Measurements from ENCODE around the gene CD34.
"Not testable (repeated sequence)": the region's sequence is repeated elsewhere in the genome, so short reads cannot be mapped to it uniquely, and the experiment has no call there.

Gene CD34, protein sequence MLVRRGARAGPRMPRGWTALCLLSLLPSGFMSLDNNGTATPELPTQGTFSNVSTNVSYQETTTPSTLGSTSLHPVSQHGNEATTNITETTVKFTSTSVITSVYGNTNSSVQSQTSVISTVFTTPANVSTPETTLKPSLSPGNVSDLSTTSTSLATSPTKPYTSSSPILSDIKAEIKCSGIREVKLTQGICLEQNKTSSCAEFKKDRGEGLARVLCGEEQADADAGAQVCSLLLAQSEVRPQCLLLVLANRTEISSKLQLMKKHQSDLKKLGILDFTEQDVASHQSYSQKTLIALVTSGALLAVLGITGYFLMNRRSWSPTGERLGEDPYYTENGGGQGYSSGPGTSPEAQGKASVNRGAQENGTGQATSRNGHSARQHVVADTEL

DNA sequence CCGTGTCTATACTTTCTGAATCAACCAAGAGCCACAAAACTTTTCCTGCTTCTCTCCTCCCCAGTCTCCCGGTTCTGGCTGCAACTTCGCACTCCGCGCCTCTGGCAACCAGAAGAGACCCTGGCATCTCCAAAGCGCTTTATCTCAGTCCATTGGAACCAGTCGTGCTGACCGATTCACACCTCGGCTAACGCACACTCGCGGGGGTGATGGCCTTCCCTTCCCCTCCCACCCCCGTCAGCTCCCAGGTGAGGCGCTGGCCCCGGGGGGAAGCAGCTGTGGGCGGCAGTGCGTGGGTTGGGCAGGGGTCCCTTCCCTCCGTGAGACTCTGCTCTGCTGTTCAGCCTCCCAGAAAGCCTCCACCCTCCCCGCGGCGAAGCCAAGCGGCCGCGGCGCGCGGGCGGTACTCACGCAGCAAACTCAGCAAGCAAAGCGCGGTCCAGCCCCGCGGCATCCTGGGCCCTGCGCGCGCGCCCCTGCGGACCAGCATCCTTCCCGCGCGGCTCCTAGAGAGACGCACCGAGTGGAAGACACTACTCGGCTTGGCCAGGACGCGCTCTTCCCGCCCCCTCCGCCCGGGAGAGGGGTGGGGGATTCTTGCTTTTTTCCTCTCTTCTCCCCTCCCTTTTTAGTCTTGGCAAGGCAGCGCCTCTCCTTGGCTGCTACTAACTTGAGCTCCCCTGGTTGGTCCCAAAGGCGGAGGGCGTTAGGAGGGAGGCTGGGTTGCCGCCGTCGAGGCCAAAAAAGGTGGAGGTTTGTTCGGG is at the start of gene CD34:
Gene CD34 (minus strand): TSS at position 535 of the 764 bp plus-strand sequence. CDS start 45 bp downstream, at position 490.
- DNase-seq: peak; percentile 93

DNA sequence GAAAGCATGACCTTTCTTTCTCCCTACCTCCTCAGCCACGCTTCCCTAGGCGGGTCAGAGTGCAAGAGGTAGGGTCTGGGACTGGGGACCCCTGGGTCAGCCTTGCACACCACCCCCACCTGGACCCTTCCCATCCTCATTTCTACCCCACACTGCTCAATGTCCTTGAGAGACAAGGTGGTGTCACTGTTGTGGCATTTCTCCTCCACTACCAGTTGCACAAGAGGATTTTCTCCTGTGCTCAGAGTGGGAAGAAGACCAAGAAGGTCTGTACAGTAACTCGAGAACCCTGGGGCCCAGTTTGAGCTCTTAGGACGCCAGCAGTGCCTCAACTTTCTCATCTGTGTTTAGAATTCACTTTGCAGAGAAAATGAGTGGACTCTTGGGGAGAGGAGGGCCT is 49.4 kb upstream of the CD34 start:
- DNase-seq: no peak

DNA sequence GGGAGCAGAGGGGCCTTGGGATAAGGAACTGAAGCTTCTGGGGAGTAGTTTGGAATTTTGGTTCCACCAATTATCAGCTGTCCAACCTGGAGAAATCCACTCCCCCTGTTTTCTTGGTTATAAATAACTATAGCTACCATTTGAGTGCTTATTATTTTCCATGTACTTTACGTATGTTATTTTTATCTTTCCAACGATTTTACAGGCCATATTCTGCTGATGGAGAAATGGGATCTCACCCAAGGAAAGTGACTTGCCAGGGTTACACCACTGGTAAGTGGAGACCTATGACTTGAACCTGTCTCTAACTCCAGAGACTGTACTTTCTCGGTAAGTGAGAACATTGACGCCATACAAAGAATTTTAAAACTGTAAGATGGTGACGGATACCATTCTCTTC is 49.0 kb upstream of the CD34 start:
- DNase-seq: no peak

DNA sequence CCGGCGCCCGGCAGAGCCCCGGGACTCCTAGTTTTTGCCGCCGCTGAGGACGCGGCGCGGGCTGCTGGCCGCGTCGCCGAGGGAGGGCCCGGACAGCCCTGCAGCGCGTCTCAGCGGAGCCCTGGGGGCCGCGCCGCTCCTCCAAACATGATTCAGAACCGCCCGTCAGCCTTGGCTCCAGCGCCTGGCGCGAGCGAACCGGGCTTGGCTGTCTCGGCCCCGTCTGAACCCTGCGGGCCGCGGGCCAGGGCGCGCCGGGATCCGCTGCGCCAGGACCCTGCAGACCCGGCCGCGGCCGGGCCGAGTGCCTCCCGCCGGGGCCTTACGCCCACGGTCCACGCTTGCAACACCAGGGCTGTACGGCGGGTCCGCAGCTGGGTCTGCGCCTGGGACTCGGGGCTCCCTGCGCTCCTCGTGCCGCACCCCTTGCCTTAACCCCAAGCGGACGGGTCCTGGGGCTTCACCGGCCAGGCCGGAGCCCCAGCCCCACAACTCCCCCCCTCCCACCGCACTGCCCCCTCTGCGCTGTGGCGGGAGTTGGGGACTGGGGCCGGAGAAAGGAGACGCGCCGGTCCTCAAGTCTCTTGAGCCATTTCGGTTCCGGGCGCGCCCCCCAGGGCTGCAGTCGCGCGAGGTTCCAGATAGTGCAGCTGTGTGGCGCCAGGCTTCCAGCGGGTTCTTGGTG is 48.4 kb upstream of the CD34 start:
- peak; percentile 71 for DNase-seq

DNA sequence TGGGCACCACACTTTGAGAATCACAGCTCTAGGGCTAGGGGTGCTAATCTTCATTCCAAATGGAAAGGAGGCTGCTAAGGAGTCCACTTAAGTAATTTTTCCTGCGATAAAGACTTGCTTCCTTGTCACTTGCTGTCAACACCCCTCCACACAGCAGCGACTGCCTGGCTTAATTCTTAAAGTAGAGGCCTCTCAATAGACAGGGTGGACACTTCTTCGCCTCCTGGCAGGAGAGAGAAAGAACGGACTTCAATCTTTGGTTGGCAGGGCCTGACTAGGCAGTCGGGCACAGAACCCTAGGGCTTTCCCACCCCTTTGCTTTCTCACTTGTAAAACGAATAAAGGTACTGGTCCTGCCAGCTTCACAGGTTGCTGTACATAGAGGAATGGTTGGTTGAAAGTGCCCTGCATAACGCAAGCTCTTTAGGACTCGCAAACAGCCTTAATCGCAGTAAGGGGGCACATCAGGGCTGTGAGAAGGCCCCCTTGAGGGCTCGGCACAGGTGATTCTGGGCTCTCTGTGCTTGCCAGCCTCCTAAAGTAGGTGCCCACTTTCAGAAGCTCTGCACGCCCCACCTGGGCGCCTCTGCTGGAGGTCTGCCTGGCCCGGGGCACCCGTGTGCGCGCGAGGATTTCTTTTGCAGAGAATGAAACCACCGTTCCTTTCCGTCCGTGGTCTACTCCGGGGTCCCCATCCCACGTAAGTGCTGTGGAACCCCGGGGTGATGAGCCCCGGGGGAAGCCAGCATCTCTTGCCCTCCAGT is 47.6 kb upstream of the CD34 start:
- no peak for DNase-seq

DNA sequence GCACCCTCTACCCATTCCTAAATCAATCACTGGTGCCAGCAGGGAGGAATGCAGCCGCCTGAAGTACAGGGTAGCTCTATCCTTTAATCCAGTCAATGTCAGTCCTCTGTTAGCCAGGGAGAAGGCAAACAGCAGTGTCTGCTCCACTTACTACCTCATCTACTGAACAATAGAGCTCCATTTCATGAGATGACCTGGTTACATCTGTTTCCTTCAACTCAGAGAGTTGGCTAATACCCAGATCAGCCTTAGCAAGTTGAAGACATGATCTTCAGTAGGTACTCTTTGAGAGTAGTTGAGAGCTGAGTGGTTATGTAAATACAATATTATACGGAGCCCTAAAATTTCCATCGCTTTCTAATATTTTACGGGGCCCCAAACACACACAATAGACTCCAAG is 46.1 kb upstream of the CD34 start:
- DNase-seq: no peak

DNA sequence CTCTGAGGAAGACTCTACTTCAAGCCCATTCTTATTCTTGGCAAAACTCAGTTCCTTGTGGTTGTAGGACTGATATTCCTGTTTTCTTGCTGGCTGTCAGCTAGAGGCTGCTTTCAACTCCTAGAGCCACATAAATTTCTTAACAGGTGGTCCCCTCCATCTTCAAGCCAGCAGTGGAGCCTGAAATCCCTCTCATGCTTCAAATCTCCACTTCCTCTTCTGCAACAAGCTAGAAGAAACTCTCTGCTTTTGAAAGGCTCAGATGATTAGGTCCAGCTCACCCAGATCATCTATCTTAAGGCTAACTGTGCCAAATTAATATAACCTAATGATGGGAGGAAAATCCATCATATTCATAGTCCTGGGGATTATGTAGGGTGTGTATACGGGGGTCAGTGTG is 43.2 kb upstream of the CD34 start:
- no peak for DNase-seq

DNA sequence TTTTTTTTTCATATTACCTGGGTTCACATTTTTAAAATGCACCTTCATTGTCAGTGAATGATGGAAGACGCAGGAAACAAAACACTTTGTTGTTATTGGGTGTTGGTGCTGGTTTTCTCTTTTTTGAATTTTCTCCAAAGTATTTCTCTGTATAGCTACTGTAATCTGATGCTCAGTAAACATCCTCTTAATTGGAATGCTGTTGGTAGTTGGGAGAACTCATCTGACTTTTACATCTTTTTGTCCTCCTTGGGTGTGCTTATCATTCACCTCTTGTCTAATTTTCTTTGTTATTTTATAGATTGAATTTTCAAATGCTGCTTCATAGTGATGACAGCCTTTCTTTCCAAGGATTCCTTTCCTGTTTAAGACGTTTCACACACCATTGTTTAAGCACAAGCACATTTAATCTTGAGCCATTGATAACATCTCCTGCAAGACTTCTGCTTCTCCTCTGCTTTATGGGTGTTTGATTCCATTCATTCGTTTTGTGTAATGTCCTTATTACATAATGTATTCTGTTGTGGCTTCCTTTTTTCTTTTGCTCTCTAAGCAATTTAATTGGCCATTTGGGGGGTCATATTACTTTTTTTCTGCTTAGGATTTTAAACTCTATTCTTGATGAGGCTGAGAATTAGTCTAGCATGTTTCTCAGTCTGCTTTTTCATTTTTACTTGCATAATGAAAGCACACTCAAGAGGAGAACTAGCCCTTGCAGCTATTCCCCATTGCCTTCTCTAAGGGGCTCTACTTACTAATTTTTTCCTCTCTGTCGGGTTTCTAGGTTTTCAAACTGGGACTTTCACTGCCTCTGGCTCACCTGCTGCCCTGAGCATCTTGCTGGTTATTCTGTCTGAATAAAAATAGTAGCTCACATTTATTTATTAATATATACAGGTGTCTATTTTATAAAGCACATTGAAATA is 42.0 kb upstream of the CD34 start:
- DNase-seq: no peak

DNA sequence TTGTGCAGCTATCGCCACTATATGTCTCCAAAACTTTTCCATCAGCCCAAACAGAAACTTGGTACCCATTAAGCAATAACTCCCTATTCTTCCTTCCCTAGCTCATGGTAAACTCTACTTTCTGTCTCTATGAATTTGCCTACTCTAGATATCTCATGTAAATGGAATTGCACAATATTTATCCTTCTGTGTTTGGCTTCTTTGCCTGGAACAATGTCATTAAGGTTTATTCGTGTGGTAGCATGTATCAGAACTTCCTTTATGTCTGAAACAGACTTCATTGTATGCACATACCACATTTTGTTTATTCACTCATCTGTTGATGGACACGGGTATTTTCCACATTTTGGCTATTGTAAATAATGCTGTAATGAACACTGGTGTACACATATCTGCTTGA is 40.7 kb upstream of the CD34 start:
- DNase-seq: no peak

DNA sequence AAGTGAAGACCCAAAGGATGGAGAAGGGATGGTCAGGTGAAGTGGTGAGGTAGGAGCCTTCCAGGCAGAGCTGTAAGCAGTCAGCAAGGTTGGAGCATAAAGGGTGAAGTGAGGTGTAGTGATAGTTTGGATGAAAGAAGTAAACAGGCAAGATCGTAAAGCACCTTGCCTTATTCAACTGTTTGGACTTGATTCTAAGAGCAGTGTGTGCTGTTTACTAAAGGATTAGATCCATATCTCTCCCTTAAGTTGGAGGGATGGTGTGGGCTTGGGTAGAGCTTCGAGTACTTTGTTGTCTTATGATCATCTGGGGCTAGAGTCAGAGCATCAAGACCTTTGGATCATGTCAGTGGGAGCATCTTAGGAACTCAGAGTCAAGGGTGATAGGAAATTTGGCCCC is 39.8 kb upstream of the CD34 start:
- DNase-seq: no peak

DNA sequence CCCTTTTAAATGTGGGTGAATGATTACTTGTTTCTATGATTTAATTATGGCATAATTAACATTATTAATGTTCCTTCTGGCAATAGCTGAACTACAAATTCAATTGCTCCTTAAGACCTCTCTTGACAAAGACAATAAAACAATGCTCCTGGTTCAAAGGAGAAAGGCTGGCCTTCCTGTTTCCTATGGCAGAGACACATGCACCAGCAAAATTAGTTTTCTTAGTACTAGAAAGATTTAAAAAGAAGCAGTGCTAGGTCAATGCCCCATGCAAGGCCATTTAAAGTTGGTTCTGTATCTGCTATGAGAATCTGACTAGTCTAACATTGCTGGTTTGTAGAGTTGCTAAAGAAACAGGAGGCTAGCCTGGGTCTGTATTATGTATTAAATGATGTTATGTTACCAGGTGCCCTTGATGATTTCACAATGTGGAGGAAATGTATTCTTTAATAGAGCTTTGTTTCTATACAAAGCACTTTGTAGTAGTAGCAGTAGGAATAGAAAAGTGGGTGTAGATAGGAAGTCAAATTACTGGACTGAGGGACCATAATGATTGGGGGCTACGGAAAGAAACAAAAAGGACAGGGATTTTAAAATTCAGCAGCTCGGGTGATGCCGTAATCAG is 38.8 kb upstream of the CD34 start:
- no peak for DNase-seq

DNA sequence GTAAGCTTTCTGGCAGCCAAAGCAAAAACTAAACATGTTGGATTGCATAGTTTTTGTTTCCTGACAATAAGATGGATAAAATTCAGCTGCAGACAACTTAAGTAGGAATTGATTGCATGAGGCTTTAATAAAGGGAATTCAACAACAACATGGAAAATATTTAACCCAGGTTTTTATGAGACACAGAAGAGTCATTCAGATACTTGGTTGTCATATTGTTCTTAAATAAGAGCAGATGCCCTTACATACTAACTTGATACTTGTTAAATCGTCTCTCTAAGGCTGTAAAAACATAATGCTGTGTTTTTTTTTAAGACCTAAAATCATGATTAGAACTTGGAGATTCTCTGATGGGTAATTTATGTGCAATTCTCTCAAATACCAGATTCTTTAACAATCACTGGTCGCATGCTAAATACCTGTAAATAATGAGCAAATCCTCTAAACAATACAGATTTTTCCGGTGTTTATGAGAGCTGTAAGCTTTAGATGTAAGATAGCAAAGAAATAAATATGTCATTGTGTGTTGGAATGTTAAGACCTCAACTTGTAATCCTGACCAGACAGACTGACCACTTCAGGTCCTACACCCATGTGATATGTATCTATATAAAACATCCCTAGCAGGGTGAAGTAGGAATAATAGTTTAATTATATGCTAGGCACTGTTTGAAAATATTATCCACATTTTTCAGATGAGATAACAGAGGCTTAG is 37.8 kb upstream of the CD34 start:
- DNase-seq: no peak

DNA sequence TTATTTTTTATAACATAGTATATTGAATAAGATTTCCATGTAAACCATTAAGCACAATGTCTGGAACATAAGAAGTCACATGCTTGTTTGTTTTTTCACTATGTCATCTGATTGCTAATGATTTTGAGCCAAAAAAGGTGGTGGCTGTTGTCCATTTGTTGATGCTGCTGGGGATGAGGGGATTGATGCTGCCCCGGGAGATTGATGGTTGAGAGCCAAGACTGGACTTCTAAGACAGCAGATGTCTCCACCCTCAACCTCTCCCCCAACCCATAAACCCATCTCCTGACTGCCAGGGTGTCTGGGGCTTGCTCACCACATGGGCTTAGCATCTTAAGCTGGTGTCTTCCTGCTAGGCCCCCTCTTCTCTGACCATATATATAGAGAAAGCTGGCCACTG is 35.8 kb upstream of the CD34 start:
- DNase-seq: no peak

DNA sequence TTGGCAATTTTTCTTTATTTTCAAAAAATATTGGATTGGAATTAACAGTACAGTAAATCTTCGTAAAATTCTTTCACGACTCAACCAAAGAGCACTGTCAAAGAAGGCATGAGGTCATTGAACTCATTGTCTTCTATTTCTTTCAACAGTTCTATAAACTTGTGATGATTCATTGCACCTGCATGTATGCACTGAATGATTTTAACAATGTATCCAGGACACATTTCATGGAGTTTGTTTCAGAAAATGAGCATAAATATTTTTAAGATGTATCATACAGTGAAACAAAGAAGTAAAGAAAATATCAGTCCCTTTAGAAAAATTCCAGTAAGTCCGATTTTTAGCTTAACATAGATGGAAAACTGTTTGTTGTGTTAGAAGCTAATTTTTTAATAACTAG is 33.6 kb upstream of the CD34 start:
- DNase-seq: no peak

DNA sequence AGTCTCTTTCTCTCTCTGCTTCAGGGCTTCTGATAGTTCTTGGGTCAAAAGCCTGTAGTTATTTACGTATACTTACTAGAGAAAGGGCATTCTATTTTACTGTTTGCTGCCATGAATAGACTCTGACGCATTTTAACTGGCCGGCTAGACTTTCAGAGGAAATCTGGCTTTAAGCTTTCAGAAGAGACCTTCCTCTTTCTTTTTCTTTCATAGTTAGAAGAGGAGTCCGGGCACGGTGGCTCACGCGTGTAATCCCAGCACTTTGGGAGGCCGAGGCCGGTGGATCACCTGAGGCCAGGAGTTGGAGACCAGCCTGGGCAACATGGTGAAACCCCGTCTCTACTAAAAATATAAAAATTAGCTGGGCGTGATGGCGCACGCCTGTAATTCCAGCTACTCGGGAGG is 31.4 kb upstream of the CD34 start:
- not testable (repeated sequence) for DNase-seq

DNA sequence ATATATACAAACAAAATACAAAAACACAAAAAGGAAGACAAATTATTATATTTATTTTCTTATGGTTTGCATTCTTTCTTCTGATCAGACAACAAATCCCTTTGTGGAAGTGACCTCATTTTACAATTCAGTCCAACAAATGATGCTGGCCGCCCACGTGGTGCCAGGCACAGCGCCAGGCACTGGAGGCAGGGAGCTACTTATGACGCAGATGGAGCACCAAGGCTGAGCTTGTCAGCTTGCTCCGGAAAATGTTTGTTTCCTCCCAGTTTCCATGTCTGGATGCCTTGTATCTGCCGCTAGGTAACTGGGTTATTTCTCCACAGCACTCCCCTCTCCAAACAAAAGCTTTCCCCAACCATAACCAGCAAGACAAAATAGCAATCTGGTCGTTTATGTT is 30.7 kb upstream of the CD34 start:
- DNase-seq: peak; percentile 85

DNA sequence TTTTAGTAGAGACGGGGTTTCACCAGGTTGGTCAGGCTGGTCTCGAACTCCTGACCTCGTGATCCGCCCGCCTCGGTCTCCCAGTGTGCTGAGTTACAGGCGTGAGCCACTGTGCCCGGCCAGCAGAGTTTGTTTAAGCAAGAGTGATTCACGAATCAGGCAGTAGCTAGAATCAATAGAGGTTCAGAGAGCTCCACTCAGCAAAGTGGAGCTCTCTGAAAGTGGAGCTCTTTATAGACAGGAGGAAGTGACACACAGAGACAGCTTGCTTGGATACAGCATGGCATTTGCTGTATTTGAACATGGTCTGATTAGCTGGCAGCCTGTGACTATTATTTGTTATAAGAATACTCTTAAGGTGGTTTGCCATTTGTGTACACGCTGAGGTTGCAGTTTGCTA is 27.1 kb upstream of the CD34 start:
- no peak for DNase-seq

DNA sequence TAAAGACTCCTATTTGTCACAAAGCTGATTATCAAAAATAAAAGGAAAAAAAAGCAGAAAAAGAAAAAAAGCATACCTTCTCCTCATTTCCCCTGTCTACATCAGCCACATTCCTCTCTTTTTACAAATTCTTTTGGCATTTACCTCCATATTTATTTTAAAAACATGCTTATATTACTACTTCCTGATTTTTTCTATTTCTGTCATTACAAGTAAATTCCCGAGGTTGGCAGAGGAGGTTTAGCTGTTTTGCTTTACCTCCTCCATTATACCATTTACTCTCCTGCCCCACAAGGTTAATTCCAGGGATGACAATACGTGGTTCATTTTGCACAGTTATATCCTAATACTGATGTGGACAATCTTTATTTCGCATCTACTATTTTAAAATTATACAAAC is 26.3 kb upstream of the CD34 start:
- DNase-seq: no peak

DNA sequence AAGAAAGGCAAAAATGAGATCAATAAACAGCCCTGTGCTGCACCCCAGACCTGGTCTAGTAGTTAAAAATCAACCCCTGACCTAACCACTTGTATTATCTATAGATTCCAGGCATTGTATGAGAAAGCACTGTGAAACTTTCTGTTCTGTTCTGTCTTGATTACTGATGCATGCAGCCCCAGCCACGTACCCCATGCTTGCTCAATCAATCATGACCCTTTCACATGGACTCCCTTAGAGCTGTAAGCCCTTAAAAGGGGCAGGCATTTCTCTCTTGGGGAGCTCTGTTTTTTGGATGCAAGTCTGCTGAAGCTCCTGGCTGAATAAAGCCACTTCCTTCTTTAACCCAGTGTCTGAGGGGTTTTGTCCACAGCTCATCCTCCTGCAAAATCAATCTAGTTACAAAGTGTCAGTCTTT is 24.2 kb upstream of the CD34 start:
- no peak for DNase-seq

DNA sequence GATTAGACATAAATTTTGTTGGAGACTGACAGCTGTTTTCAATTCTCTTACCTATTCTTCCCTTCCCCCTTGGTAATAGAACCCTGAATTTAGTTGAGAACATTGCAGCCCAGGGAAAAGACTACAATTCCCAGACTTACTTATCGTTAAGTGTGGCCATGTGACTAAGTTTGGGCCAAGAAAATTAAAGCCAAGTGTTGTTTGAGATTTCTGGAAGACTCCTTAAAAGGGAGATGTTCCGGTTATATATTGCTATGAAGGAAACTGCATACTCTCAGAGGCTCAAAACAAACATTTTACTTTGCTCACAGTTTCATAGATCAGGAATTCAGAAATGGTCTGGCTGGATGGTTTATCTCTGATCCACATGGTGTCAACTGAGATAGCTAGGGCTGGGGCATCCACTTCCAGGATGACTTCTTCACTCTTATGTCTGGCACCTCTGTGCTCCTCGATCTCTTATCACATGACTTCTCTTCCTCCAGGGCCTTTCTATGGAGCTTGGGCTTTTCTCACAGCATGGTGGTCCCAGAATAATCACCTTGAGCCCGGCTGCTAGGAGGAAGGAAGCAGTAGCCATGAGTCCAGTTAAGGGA is 22.4 kb upstream of the CD34 start:
- no peak for DNase-seq

Measured in left hindlimb (tissue), 1 donor.